ENCODE data around the gene ARHGAP24.

DNA sequence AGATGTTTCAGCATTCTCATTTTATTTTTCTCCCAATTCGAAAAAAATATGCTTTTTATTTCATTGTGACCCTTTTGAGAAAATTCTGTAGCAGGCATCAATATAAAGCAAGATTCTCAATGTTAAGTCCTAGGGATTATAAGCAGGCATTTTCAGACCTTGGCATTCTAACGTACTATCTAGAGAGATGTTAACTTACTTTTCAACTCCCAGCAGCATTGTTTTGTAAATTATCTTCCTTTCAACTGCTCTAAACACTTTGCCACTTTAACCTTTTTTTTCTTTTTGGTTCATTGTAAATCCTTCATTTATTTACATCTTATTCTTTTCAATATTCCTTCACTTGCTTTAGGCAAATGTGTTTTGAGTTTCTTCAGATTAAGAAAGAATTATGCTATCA is 333.2 kb downstream of the ARHGAP24 start:
- TF ChIP-seq RAD21 (IDR thresholded peaks at IDR 0.05; ENCODE audit: low read depth), result no peak
- TF ChIP-seq, protein P1, sequence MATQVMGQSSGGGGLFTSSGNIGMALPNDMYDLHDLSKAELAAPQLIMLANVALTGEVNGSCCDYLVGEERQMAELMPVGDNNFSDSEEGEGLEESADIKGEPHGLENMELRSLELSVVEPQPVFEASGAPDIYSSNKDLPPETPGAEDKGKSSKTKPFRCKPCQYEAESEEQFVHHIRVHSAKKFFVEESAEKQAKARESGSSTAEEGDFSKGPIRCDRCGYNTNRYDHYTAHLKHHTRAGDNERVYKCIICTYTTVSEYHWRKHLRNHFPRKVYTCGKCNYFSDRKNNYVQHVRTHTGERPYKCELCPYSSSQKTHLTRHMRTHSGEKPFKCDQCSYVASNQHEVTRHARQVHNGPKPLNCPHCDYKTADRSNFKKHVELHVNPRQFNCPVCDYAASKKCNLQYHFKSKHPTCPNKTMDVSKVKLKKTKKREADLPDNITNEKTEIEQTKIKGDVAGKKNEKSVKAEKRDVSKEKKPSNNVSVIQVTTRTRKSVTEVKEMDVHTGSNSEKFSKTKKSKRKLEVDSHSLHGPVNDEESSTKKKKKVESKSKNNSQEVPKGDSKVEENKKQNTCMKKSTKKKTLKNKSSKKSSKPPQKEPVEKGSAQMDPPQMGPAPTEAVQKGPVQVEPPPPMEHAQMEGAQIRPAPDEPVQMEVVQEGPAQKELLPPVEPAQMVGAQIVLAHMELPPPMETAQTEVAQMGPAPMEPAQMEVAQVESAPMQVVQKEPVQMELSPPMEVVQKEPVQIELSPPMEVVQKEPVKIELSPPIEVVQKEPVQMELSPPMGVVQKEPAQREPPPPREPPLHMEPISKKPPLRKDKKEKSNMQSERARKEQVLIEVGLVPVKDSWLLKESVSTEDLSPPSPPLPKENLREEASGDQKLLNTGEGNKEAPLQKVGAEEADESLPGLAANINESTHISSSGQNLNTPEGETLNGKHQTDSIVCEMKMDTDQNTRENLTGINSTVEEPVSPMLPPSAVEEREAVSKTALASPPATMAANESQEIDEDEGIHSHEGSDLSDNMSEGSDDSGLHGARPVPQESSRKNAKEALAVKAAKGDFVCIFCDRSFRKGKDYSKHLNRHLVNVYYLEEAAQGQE (IDR thresholded peaks at IDR 0.05; ENCODE audit: low read depth), result no peak
